Common myeloid progenitor, CD34-positive (primary cell): ENCODE data around the gene SLC46A3.

ENCODE experiments used
- CTCF ChIA-PET: fragments of 350-600 bp; sonication (Branson Sonifier 250); formaldehyde crosslinking; loops from one replicate; lab custom pipeline; 2021; ENCODE audit warnings: antibody characterized with exemption; lab: Charles Lee
- POLR2A ChIA-PET: fragments of 350-600 bp; sonication (Branson Sonifier 250); formaldehyde crosslinking; loops from one replicate; lab custom pipeline; 2021; ENCODE audit warnings: antibody characterized with exemption; lab: Charles Lee
- DNase-seq, 3 donors: peaks; one replicate each; pipeline versions ENCODE4 v3.0.0 to v3.0.0-alpha.2; 2013
- H3K27ac ChIP-seq, 2 experiments: 1 replicate in 1 of 2; 2 replicates in 1 of 2; pipeline ENCODE4 v1.7.0; 2013; ENCODE audit warnings: inconsistent platforms in 2 of 2, low read length in 2 of 2, mild to moderate bottlenecking in 2 of 2, low read depth in 1 of 2, moderate library complexity in 1 of 2; ENCODE audit not compliant: severe bottlenecking in 2 of 2, insufficient read depth in 1 of 2, poor library complexity in 1 of 2
- H3K27me3 ChIP-seq, 5 experiments: replicated peaks in 2 of 5; 1 replicate in 3 of 5; 2 replicates in 2 of 5; pipeline versions ENCODE4 v1.6.1 to v1.7.0; 2013; ENCODE audit warnings: low read length in 4 of 5, mild to moderate bottlenecking in 2 of 5, moderate library complexity in 2 of 5, inconsistent platforms in 1 of 5; ENCODE audit not compliant: insufficient read depth in 5 of 5, control insufficient read depth in 4 of 5
- H3K36me3 ChIP-seq, 4 experiments: 1 replicate in 2 of 4; 2 replicates in 2 of 4; pipeline versions ENCODE4 v1.6.1 to v1.7.0; 2013; ENCODE audit warnings: low read length in 3 of 4, control low read depth in 1 of 4, mild to moderate bottlenecking in 1 of 4; ENCODE audit not compliant: control insufficient read depth in 4 of 4, insufficient read depth in 4 of 4
- H3K4me1 ChIP-seq, 4 experiments: 1 replicate in 3 of 4; 2 replicates in 1 of 4; pipeline versions ENCODE4 v1.6.1 to v1.7.1; 2013; ENCODE audit warnings: low read length in 3 of 4, mild to moderate bottlenecking in 3 of 4, control low read depth in 1 of 4, inconsistent platforms in 1 of 4, moderate library complexity in 1 of 4; ENCODE audit not compliant: control insufficient read depth in 4 of 4, insufficient read depth in 4 of 4; ENCODE audit errors: control extremely low read depth in 1 of 4
- H3K4me3 ChIP-seq, 7 experiments: 1 replicate in 4 of 7; 2 replicates in 3 of 7; pipeline versions ENCODE4 v1.5.1 to v1.7.0; 2013; ENCODE audit warnings: mild to moderate bottlenecking in 7 of 7, low read length in 6 of 7, moderate library complexity in 6 of 7, inconsistent platforms in 2 of 7, low read depth in 2 of 7, control low read depth in 1 of 7; ENCODE audit not compliant: insufficient read depth in 4 of 7, control insufficient read depth in 1 of 7; ENCODE audit errors: extremely low read depth in 1 of 7
- H3K9me3 ChIP-seq, 5 experiments: 1 replicate in 4 of 5; 2 replicates in 1 of 5; pipeline versions ENCODE4 v1.6.1 to v1.7.1; 2013; ENCODE audit warnings: low read length in 4 of 5, mild to moderate bottlenecking in 2 of 5, inconsistent platforms in 1 of 5, low read depth in 1 of 5, moderate library complexity in 1 of 5; ENCODE audit not compliant: control insufficient read depth in 4 of 5, insufficient read depth in 2 of 5; ENCODE audit errors: control extremely low read depth in 1 of 5
- WGBS: methylation state at CpG from one replicate; pipeline ENCODE4 v1.1.5; 2013; ENCODE audit not compliant: insufficient coverage; 5-methylcytosine and 5-hydroxymethylcytosine counted together

Gene SLC46A3

DNA sequence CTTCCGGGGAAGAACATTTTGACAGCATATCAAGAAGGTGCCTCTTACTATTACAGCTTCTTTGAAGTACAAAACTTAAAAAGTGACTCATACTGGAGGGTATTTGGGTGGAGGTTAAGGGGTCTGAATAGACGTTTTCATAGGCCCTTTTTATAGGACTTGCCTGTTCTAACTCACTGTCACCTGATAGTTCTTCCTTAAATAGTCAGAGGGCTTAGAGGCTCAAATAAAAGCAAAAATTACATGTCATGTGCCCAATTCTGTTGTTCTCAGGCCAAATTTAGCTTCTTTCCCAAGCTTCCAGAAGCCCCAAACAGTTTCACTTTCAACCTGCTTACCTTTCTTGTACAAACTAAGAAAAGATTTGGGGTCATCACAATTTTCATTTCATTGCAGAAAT is 16.1 kb upstream of the SLC46A3 start:
- Histone ChIP-seq H3K27me3 (no peaks in the 10 kb centered on the region), H3K36me3 (no peaks in the 10 kb centered on the region), H3K4me1 (peaks cover 0 to 3% (median 0%) of the 10 kb centered on the region in 4 experiments), H3K9me3 (no peaks in the 10 kb centered on the region), H3K27ac (no peak overlapping the region), H3K4me3 (no peak overlapping the region)
- CTCF ChIA-PET, result interaction anchor here (1.2 to 1.3 kb wide), 2 partner anchors 60 to 62 kb away, joined by 3 read pairs; no protein-coding TSS in a partner anchor
- WGBS, result no CpG with 5 or more reads among the region's 2 CpGs
- DNase-seq, result no peak
- POLR2A ChIA-PET, result no interaction called here

DNA sequence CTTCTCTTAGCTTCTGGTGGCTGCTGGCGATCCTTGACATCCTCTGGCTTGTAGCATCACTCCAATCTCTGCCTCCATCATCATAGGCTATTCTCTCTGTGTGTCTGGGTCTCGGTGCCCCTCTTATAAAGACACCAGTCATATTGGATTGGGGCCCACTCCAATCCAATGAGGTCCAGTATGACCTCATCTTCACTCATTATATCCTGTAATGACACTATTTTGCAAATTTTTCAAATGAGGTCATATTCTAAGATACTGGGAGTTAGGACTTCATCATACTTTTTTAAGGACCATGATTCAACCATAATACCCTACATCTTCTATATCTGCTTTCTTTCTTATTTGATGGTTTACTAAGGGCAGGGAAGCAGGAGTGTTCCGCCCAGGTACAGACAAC is 12.0 kb upstream of the SLC46A3 start:
- 100% methylated on average over 1 of the region's 3 CpGs for WGBS
- Histone ChIP-seq H3K27me3 (peaks cover 0 to 1% (median 0%) of the 10 kb centered on the region in 5 experiments), H3K36me3 (no peaks in the 10 kb centered on the region), H3K4me3 (no peak overlapping the region), H3K27ac (no peak overlapping the region), H3K4me1 (peaks cover 0 to 3% (median 0%) of the 10 kb centered on the region in 4 experiments), H3K9me3 (no peaks in the 10 kb centered on the region)
- CTCF ChIA-PET, result no interaction called here
- POLR2A ChIA-PET, result no interaction called here
- no peak for DNase-seq

DNA sequence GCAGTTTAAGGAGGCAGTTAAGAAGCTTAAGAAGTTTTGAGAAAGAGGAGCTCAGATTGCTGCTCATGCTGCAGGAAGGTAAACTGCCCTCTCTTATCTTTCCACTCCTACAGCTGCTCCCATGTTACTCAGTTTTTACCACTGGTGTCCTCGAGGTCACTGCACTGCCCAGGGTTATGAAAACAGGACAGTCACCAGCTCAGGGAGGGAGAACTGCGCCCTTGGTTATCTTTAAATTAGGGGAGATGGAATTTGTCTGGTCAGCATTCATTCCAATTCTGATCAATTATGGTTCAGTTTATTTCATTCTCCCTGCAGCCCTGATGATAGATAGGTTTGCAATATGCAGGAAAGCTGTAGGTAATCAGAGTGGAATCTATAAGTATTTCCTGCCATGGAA is 10.8 kb upstream of the SLC46A3 start:
- DNase-seq, result no peak
- H3K27me3 ChIP-seq, result peaks cover 0 to 1% (median 0%) of the 10 kb centered on the region in 5 experiments
- ChIA-PET CTCF (interaction anchor here (0.5 to 1.2 kb wide), 4 partner anchors 10 to 319 kb away, joined by 3 to 4 read pairs (median 3); no protein-coding TSS in a partner anchor), POLR2A (no interaction called here)
- WGBS, result 100% methylated on average over 1 of the region's 2 CpGs
- no peak overlapping the region for H3K4me3 ChIP-seq
- no peaks in the 10 kb centered on the region for H3K9me3 ChIP-seq
- peaks cover 0 to 2% (median 0%) of the 10 kb centered on the region in 4 experiments for H3K4me1 ChIP-seq
- H3K36me3 ChIP-seq, result no peaks in the 10 kb centered on the region
- no peak overlapping the region for H3K27ac ChIP-seq

DNA sequence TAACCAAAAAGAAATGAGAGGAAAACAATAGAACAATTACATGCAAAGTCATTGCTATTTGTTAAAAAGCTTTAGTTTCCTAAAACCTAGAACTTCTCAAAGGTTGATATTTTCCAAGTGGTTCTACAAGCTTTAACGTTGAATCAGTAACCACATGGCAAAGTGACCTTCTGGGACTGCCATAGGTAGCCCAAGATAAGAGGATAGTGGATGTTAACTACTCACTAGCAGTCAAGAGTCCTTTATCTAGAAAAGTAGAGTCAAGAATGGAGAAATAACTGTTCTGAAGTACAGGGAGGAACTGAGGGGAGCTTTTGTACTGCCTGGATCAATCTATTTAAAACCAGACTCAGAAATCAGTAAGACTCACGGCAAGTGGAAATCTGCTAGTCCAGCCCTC is 9.9 kb upstream of the SLC46A3 start:
- Histone ChIP-seq H3K4me1 (no peaks in the 10 kb centered on the region), H3K4me3 (no peak overlapping the region), H3K27ac (no peak overlapping the region), H3K9me3 (no peaks in the 10 kb centered on the region), H3K36me3 (no peaks in the 10 kb centered on the region), H3K27me3 (peaks cover 0 to 1% (median 0%) of the 10 kb centered on the region in 5 experiments)
- ChIA-PET CTCF (interaction anchor here (0.9 to 1.2 kb wide), 2 partner anchors 11 to 16 kb away, joined by 3 to 4 read pairs; no protein-coding TSS in a partner anchor), POLR2A (no interaction called here)
- WGBS, result 100% methylated on average over 1 of the region's 2 CpGs
- no peak for DNase-seq

DNA sequence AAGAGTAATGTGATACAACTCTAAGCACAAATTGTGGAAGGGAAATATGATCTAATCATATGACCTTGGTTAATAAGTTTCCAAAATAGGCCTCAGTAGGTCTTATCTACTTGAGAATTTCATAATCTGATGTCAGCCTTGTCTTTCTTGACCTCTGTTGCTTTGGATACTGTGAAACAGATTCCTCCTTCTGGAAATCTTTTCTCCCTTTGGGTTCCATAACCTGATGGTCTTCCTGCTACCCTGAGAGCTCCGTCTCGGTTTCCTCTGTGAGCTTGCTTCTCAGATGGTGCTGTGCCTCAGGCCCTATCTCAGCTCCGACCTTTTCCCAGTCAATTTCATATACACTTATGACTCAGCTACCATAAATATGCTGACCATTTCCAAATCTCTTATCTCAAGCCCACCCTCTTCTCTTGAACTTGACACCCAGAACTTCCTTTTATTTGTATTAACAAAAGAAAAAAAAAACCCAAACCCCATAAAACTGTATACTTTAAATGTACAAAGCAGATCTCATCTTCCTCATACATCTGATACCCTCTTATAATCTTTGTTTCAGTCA is 6.4 kb upstream of the SLC46A3 start:
- H3K4me1 ChIP-seq, result no peaks in the 10 kb centered on the region
- no peak overlapping the region for H3K4me3 ChIP-seq
- POLR2A ChIA-PET, result no interaction called here
- peaks cover 0 to 1% (median 0%) of the 10 kb centered on the region in 5 experiments for H3K27me3 ChIP-seq
- no peaks in the 10 kb centered on the region for H3K36me3 ChIP-seq
- no peak for DNase-seq
- 91% methylated on average over 3 of the region's 3 CpGs for WGBS
- H3K9me3 ChIP-seq, result no peaks in the 10 kb centered on the region
- CTCF ChIA-PET, result no interaction called here
- no peak overlapping the region for H3K27ac ChIP-seq

DNA sequence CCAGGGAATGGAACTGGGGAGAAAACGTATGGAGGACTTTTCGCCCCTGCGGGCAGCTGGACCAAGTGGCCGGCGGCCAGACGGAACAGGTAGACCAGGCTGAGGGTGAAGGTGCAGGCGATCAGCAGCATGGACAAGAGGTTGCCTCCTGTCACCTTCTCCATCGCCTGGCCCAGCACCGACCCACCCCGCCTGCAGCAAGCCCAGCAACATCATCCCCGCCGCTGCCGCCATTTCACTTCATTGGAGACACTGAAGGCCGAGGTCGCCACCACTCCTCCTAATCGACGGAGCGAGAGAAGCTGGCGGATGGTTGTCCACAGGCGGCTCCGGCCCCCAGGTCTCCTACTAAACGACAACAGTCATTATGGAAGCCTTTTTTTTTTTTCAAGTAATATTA is 5.0 kb upstream of the SLC46A3 start:
- no peaks in the 10 kb centered on the region for H3K9me3 ChIP-seq
- peaks cover 0 to 6% (median 3%) of the 10 kb centered on the region in 4 experiments for H3K4me1 ChIP-seq
- POLR2A ChIA-PET, result no interaction called here
- H3K36me3 ChIP-seq, result no peaks in the 10 kb centered on the region
- CTCF ChIA-PET, result no interaction called here
- peaks cover 0 to 1% (median 0%) of the 10 kb centered on the region in 5 experiments for H3K27me3 ChIP-seq
- 95% methylated on average over 18 of the region's 22 CpGs for WGBS
- no peak for DNase-seq
- no peak overlapping the region for H3K27ac ChIP-seq
- no peak overlapping the region for H3K4me3 ChIP-seq

DNA sequence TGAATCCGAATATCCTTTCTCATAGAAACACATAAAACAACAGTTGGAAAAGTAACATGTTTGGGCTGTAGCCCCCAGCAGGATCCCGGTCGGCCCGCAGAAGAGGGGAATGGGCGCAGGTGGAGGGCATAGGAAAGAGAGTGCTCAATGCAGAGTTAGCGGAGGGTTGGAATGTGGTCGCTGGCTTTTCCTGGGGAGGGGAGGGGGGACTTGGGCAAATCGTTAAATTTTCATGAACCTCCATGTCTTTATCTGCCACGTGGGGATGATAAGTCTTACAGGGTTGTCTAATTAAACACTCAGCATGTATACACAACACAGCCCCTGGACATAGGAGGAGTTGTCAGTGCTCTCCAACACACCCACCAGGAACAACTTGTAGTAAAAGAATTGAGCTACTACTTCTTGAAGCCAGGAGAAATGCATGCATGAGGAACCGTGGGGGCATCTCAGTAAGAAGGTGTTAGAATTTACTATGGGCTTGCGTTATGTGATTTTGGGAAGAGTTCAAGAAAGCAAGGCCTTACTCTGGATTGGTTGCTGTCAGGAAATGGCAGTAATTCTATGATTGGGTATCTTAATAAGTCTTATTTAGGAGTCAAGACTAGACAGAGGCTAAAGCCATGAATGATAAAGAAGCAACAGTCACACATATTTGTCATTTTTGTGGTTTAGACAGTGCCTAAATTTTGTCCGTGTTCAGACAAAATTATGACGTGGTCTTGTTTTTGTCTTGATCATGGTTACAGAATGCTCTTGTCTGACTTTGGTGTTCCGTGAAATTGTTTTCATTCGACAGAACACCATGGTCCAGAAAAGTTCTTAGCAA is 671 bp upstream of the SLC46A3 start:
- ChIA-PET POLR2A (no interaction called here), CTCF (interaction anchor here (0.8 to 2.3 kb wide), 4 partner anchors 26 to 77 kb away, joined by 3 to 7 read pairs (median 4); no protein-coding TSS in a partner anchor)
- Histone ChIP-seq H3K36me3 (peaks cover 0 to 3% (median 0%) of the 10 kb centered on the region in 4 experiments), H3K4me3 (peak overlapping the region; percentile 67 to 96 (median 85)), H3K9me3 (no peaks in the 10 kb centered on the region), H3K4me1 (peaks cover 0 to 21% (median 10%) of the 10 kb centered on the region in 4 experiments), H3K27ac (no peak overlapping the region), H3K27me3 (no peaks in the 10 kb centered on the region)
- DNase-seq, result peak in 1 of 3 donors; percentile 34
- WGBS, result 92% methylated on average over 6 of the region's 15 CpGs
